Ovary (tissue), 9 donors: ENCODE results near the gene DNM1. TPM values are rescaled to one million over a fixed set of nuclear protein-coding genes. Genes with fewer than 3 reads are reported as not detected.

Experiments used
- DNase-seq, 5 donors: peaks; one replicate each; pipeline ENCODE4 v3.0.0-alpha.2; 2019 to 2020
- H3K27ac ChIP-seq, 2 donors: fragments of 200-600 bp; one replicate each; pipeline versions ENCODE4 v1.5.1 to v1.8.0; 2019 to 2022
- H3K27me3 ChIP-seq: fragments of 200-600 bp; one replicate; pipeline ENCODE4 v1.8.0; 2022
- H3K36me3 ChIP-seq: fragments of 200-600 bp; sonication (generic); one replicate; pipeline ENCODE4 v1.5.1; 2019
- H3K4me1 ChIP-seq: one replicate; pipeline ENCODE4 v1.8.1; 2013; ENCODE audit warnings: mild to moderate bottlenecking, moderate library complexity; ENCODE audit not compliant: insufficient read depth
- H3K4me3 ChIP-seq: fragments of 200-600 bp; sonication (generic); one replicate; pipeline ENCODE4 v1.5.1; 2017
- H3K9me3 ChIP-seq, 2 donors: fragments of 200-600 bp in 1 of 2; sonication (generic) in 1 of 2; one replicate each; pipeline versions ENCODE4 v1.5.1 to v1.8.1; 2013 to 2019; ENCODE audit warnings: mild to moderate bottlenecking in 1 of 2, moderate library complexity in 1 of 2
- CTCF ChIP-seq, 3 donors: fragments of 450-650 bp in 2 of 3; fragments of 200-600 bp in 1 of 3; IDR thresholded peaks; one replicate each; pipeline versions ENCODE4 v1.5.1 to v1.8.0; 2016 to 2022; ENCODE audit warnings: antibody characterized with exemption in 3 of 3, mild to moderate bottlenecking in 1 of 3
- EP300 ChIP-seq: sonication (generic); formaldehyde crosslinking; IDR thresholded peaks from one replicate; pipeline ENCODE4 v1.6.1; 2017; ENCODE audit warnings: antibody characterized with exemption
- POLR2A ChIP-seq: fragments of 450-650 bp; IDR thresholded peaks from one replicate; pipeline ENCODE4 v1.6.1; 2017; ENCODE audit warnings: antibody characterized with exemption, mild to moderate bottlenecking, moderate library complexity
- WGBS, 3 donors: extraction: QIAGEN DNeasy Blood & Tissue Kit in 1 of 3; methylation state at CpG; one replicate each; pipeline versions ENCODE4 v1.1.5 to v1.1.7; 2013 to 2017; 5-methylcytosine and 5-hydroxymethylcytosine counted together
- intact Hi-C, 4 donors: fragments of 100-400 bp; cut with DNase I; formaldehyde crosslinking; loops; one replicate each; pipeline versions ENCODE4 v1.11.0 to v1.15.1; 2022 to 2023
- polyA plus RNA-seq, 2 donors: library from polyadenylated mRNA; stranded (reverse); fragments of 200-250 nt in 1 of 2; fragments of 350-450 nt in 1 of 2; fragmentation: Illumina TruSeq in 1 of 2; extraction: RNeasy Lipid Tissue Mini Kit (QIAGEN cat#74804) in 1 of 2; gene quantifications; one replicate each; pipeline ENCODE4 v1.2.3, GENCODE V29; 2013 to 2014
- total RNA-seq, 7 donors: library from RNA; depleted of rRNA in 2 of 7; stranded (reverse); fragments of >200 nt in 2 of 7; fragmentation: NEBNext Ultra II Directional in 3 of 7; extraction: Animal tissue kit (Norgen Biotek cat#: 25700) in 3 of 7; gene quantifications; one replicate each; pipeline versions ENCODE4 v1.1.0 to v1.2.4, GENCODE V29; 2016 to 2023
- donor health status: DM: no; HTN: no; CAD: no; lungs with moderate emphysema.
- donor health status: DM: no; HTN: no; CAD: no.
- donor health status: Bipolar disorder and iron deficiency.
- donor health status: DM: yes; HTN: yes; CAD: no.
- donor health status: DM: no; HTN: no; CAD: no.
- donor health status: DM: yes; HTN: yes; CAD: no.

Gene DNM1
- total and polyA plus RNA-seq, 9 donors = 1.2 to 10.4 (median 4.6) TPM

DNA sequence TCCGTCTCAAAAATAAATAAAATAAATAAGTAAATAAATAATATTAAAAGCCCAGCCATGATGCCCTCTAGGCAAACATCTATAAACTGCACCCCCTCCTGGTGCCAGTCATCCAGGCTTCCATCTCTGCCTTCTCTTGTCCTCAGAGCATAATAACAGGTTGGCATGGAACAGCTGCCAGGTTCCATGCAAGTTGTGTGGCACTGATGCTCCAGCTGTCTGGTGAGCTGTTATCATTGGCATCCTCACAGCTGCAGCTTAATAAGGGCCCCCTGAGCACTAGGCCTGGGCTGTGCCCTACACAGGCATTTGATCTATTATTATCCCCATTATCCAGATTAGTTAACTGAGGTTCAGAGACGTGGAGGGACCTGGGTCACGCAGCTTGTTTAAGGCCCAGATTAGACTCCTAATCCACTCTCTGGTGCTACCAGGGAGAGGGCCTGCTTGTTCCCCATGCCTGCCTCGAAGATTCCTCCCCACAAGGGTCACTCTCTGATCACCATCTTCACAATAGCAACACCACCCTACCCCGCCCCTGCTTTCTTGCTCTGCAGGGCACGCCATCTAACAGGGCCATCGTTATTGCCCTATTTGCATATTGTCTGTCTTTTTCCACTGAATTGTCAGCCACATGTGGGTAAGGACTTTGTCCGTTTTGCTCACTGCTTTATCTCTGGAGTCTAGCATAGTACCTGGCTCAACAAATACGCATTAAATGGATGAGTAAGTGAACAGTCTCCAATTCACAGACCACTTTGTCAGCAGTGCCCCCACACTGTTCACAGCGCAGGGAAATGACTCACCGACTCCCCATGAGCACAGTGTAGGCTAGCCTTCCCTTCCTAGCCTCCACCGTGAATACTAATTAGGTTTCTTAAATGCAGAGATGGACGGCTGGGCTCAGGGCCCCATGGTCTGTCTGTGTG lies 1.5 kb upstream of the DNM1 start:
- Histone ChIP-seq H3K4me1 (peaks cover 4% of the 10 kb centered on the region), H3K4me3 (no peak overlapping the region), H3K27ac (no peak overlapping the region), H3K27me3 (no peaks in the 10 kb centered on the region), H3K36me3 (no peaks in the 10 kb centered on the region), H3K9me3 (no peaks in the 10 kb centered on the region)
- WGBS, 3 donors = 83 to 86% (median 83%) methylated on average over 13 of the region's 13 CpGs
- DNase-seq = no peak
- TF ChIP-seq CTCF (IDR thresholded peaks at IDR 0.05) (no peak), EP300 (no peak), POLR2A (no peak)
- intact Hi-C loops = no loop called here

- no peak overlapping the region for H3K27ac ChIP-seq
- no peaks in the 10 kb centered on the region for H3K27me3 ChIP-seq
- DNase-seq = no peak
- peaks cover 4% of the 10 kb centered on the region for H3K4me1 ChIP-seq
- TF ChIP-seq CTCF (IDR thresholded peaks at IDR 0.05) = no peak
- no peak for TF ChIP-seq EP300
- TF ChIP-seq POLR2A = no peak
- 5 to 12% (median 7%) methylated on average over 2 of the region's 2 CpGs for WGBS, 3 donors
- intact Hi-C loops = no loop called here
- H3K9me3 ChIP-seq = no peaks in the 10 kb centered on the region
- no peak overlapping the region for H3K4me3 ChIP-seq
- no peaks in the 10 kb centered on the region for H3K36me3 ChIP-seq
These were observed 543 bp upstream of the DNM1 start for GRCh38 chr9:128202648-128203023.

DNA sequence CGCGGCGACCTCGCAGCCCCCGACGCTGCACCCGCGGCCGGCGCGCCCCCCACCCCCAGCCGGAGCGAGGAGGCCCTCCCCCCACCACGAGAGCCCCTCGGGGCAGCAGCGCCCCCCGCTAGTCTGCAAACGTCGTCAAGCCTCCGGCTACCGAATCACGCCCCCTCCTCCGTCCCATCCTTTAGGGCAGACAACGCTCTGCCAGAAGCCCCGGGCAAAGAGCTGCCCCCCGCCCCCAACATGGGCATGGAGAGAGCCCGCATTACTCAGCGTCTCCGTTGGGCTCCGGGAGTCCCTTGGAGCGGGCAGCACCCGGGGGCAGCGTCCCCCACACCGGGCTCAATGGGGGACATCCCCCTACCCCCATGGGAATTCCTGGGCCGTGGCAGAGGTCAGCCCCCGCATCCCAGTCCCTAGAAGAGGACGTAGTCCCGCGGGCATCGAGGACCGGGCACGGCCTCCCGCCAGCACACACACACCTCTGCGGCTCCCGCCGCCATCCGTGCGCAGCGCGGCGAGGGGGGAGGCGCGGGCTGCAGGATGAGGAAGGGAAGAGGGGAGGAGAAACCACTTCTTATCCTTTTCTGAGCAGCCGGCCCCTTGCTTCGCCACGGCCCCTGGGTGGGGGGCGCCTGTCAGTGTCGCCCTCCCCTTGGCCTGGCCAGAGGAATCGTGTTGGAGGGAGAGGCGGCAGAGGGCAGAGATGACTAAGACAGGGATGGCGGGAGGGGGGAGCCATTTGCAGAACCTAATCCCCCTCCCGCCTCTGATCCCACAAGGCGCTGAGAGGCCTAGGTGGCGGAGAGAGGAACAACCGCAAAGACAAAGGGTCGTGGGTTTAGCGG lies 750 bp downstream of the DNM1 start:
- H3K4me3 ChIP-seq = peak overlapping the region; percentile 47
- TF ChIP-seq EP300 (no peak), CTCF (IDR thresholded peaks at IDR 0.05) (no peak), POLR2A (no peak)
- peaks cover 4% of the 10 kb centered on the region for H3K4me1 ChIP-seq
- peak in 4 of 5 donors; percentile 23 to 54 (median 49) for DNase-seq
- 1 to 2% (median 2%) methylated on average over 33 to 65 of the region's 67 CpGs for WGBS, 3 donors
- H3K27ac ChIP-seq = no peak overlapping the region
- intact Hi-C loops = no loop called here
- H3K27me3 ChIP-seq = no peaks in the 10 kb centered on the region
- H3K36me3 ChIP-seq = no peaks in the 10 kb centered on the region
- H3K9me3 ChIP-seq = no peaks in the 10 kb centered on the region

GRCh38 chr9:128204858-128205257 lies 1.7 kb downstream of the DNM1 start:
- TF ChIP-seq POLR2A (no peak), EP300 (no peak), CTCF (IDR thresholded peaks at IDR 0.05) (no peak)
- Histone ChIP-seq H3K36me3 (no peaks in the 10 kb centered on the region), H3K4me3 (no peak overlapping the region), H3K9me3 (no peaks in the 10 kb centered on the region), H3K27ac (no peak overlapping the region), H3K4me1 (peaks cover 4% of the 10 kb centered on the region), H3K27me3 (no peaks in the 10 kb centered on the region)
- intact Hi-C loops = no loop called here
- DNase-seq = no peak
- WGBS, 3 donors = 71 to 75% (median 74%) methylated on average over 7 of the region's 7 CpGs
